ENCODE data around the gene PWWP2B. TPM values are rescaled to one million over a fixed set of nuclear protein-coding genes. Genes with fewer than 3 reads are reported as not detected.

PWWP2B gene
- total and polyA plus RNA-seq, 2 of the 8 experiments (the other 6 are each of a cell fraction or from before 2014, with no cell fraction given), result 5.3 to 10.8 TPM

- TF ChIP-seq CBX5 (IDR thresholded peaks at IDR 0.05; ENCODE audit: low read depth, low read length) (no peak), JUND (IDR thresholded peaks at IDR 0.05; ENCODE audit: low read length) (no peak), NRF1 (IDR thresholded peaks at IDR 0.05; ENCODE audit: low read depth, low read length) (no peak)
Observed at GRCh38 chr10:132370426-132371340, 26.3 kb upstream of the PWWP2B start (continued).

All from H1 (cell line).